Tibial nerve (tissue), 4 donors: ENCODE measurements around the gene LPAR6.

Experiments
- EP300 ChIP-seq, 2 donors: sonication (generic); formaldehyde crosslinking; IDR thresholded peaks; one replicate each; pipeline ENCODE4 v1.6.1; 2017; ENCODE audit warnings: antibody characterized with exemption in 2 of 2, mild to moderate bottlenecking in 1 of 2
- POLR2A ChIP-seq, 2 donors: fragments of 450-650 bp; IDR thresholded peaks; one replicate each; pipeline ENCODE4 v1.6.1; 2017; ENCODE audit warnings: antibody characterized with exemption in 2 of 2, mild to moderate bottlenecking in 2 of 2, moderate library complexity in 2 of 2
- TF ChIP-seq, protein P1 (sequence below), 5 experiments: fragments of 200-600 bp in 3 of 5; fragments of 450-650 bp in 2 of 5; sonication (generic) in 3 of 5; IDR thresholded peaks; one replicate each; pipeline ENCODE4 v1.5.1; 2016 to 2019; ENCODE audit warnings: antibody characterized with exemption in 5 of 5, mild to moderate bottlenecking in 3 of 5, moderate library complexity in 2 of 5

DNA sequence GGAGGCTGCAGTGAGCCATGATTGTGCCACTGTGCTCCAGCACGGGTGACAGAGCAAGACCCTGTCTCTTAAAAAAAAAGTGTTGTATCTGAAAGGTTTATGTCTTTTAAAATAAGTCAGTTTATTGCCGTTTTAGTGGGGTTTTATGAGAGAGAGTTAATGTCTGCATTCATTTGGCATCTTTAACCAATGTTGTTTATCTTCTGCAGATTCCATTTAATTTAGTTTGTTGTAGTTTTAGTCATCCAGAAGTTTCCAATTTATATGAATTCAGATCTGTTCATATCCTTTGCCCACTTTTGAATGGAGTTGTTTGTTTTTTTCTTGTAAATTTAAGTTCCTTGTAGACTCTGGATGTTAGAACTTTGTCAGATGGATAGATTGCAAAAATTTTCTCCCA is 36.7 kb upstream of the LPAR6 start:
- TF ChIP-seq, protein P1, sequence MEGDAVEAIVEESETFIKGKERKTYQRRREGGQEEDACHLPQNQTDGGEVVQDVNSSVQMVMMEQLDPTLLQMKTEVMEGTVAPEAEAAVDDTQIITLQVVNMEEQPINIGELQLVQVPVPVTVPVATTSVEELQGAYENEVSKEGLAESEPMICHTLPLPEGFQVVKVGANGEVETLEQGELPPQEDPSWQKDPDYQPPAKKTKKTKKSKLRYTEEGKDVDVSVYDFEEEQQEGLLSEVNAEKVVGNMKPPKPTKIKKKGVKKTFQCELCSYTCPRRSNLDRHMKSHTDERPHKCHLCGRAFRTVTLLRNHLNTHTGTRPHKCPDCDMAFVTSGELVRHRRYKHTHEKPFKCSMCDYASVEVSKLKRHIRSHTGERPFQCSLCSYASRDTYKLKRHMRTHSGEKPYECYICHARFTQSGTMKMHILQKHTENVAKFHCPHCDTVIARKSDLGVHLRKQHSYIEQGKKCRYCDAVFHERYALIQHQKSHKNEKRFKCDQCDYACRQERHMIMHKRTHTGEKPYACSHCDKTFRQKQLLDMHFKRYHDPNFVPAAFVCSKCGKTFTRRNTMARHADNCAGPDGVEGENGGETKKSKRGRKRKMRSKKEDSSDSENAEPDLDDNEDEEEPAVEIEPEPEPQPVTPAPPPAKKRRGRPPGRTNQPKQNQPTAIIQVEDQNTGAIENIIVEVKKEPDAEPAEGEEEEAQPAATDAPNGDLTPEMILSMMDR (IDR thresholded peaks at IDR 0.05) = no peak
- no peak for TF ChIP-seq POLR2A (IDR thresholded peaks at IDR 0.05)
- TF ChIP-seq EP300 (IDR thresholded peaks at IDR 0.05) = no peak
